HepG2 (cell line): ENCODE data around the gene EIF5A. TPM values are rescaled to one million over a fixed set of nuclear protein-coding genes. Genes with fewer than 3 reads are reported as not detected.

Source experiments
- CERS6 ChIP-seq: sonication (generic); formaldehyde crosslinking; IDR thresholded peaks from 2 replicates; pipeline ENCODE4 v1.5.0; 2020; ENCODE audit warnings: missing genetic modification reagents
- DNMT3B ChIP-seq: conservative IDR thresholded peaks from 2 replicates; pipeline ENCODE4 v1.6.1; 2016; ENCODE audit warnings: missing biosample characterization, control low read depth
- HNRNPK ChIP-seq: fragments of 200-400 bp; formaldehyde crosslinking; IDR thresholded peaks from 2 replicates; pipeline ENCODE4 v1.6.1; 2018; ENCODE audit warnings: low read length, low read depth, moderate library complexity, mild to moderate bottlenecking; ENCODE audit not compliant: poor library complexity, severe bottlenecking
- NKX3-1 ChIP-seq: sonication (generic); formaldehyde crosslinking; IDR thresholded peaks from 2 replicates; pipeline ENCODE4 v1.5.0; 2020; ENCODE audit warnings: missing genetic modification reagents
- TBX2 ChIP-seq: sonication (generic); formaldehyde crosslinking; IDR thresholded peaks from 2 replicates; pipeline ENCODE4 v1.5.0; 2020; ENCODE audit warnings: missing genetic modification reagents, mild to moderate bottlenecking, borderline replicate concordance
- U2AF1 ChIP-seq: fragments of 200-400 bp; formaldehyde crosslinking; optimal IDR thresholded peaks from 2 replicates; pipeline ENCODE3; 2017; ENCODE audit warnings: mild to moderate bottlenecking, low read depth, low read length
- ZBTB20 ChIP-seq: sonication (generic); formaldehyde crosslinking; IDR thresholded peaks from 2 replicates; pipeline ENCODE4 v1.8.1; 2023; ENCODE audit warnings: missing genetic modification reagents, low read depth, mild to moderate bottlenecking, borderline replicate concordance
- ZFAT ChIP-seq: sonication (generic); formaldehyde crosslinking; conservative IDR thresholded peaks from 2 replicates; pipeline ENCODE4 v1.8.1; 2023; ENCODE audit warnings: missing genetic modification reagents, inconsistent platforms
- ZNF12 ChIP-seq: sonication (generic); formaldehyde crosslinking; IDR thresholded peaks from 2 replicates; pipeline ENCODE4 v1.5.0; 2020; ENCODE audit warnings: missing genetic modification reagents
- ZNF276 ChIP-seq: sonication (generic); formaldehyde crosslinking; IDR thresholded peaks from 2 replicates; pipeline ENCODE4 v1.4.0; 2020; ENCODE audit warnings: mild to moderate bottlenecking, low read depth, missing genetic modification reagents
- ZNF329 ChIP-seq: sonication (generic); formaldehyde crosslinking; IDR thresholded peaks from 2 replicates; pipeline ENCODE4 v1.9.0; 2021; ENCODE audit warnings: low read depth, mild to moderate bottlenecking, missing genetic modification reagents
- ZNF468 ChIP-seq: sonication (generic); formaldehyde crosslinking; IDR thresholded peaks from 2 replicates; pipeline ENCODE4 v1.8.0; 2022; ENCODE audit warnings: mild to moderate bottlenecking, moderate library complexity, missing genetic modification reagents
- ZNF547 ChIP-seq: sonication (generic); formaldehyde crosslinking; IDR thresholded peaks from 2 replicates; pipeline ENCODE4 v1.5.1; 2020; ENCODE audit warnings: mild to moderate bottlenecking, missing genetic modification reagents
- ZNF672 ChIP-seq: sonication (generic); formaldehyde crosslinking; IDR thresholded peaks from 2 replicates; pipeline ENCODE4 v1.8.1; 2022; ENCODE audit warnings: missing genetic modification reagents
- ZNF740 ChIP-seq: sonication (generic); formaldehyde crosslinking; IDR thresholded peaks from 2 replicates; pipeline ENCODE4 v1.4.0; 2020; ENCODE audit warnings: missing genetic modification reagents
- polyA plus RNA-seq, 8 experiments: library from polyadenylated mRNA; depleted of rRNA in 3 of 8; stranded (reverse) in 7 of 8; unstranded in 1 of 8; fragments of >200 nt; fragmentation: Illumina TruSeq in 4 of 8; extraction: Trizol in 4 of 8; gene quantifications; 2 replicates each; pipeline versions ENCODE4 v1.2.1 to v1.2.3, GENCODE V29; 2011 to 2016; ENCODE audit warnings: low read depth in 4 of 8, missing spikeins in 1 of 8, mixed read lengths in 1 of 8; ENCODE audit not compliant: insufficient read depth in 1 of 8
- total RNA-seq, 5 experiments: library from RNA; depleted of rRNA; stranded (reverse); fragments of >200 nt; fragmentation: Illumina TruSeq; extraction: Trizol; gene quantifications; 2 replicates each; pipeline ENCODE4 v1.2.3, GENCODE V29; 2016; ENCODE audit warnings: low read depth in 1 of 5
- TF ChIP-seq, protein P1 (sequence below): sonication (generic); formaldehyde crosslinking; IDR thresholded peaks from 2 replicates; pipeline ENCODE4 v1.4.0; 2020; ENCODE audit warnings: missing genetic modification reagents, borderline replicate concordance
- TF ChIP-seq, protein P2 (sequence below), 2 experiments: sonication (generic) in 1 of 2; formaldehyde crosslinking in 1 of 2; IDR thresholded peaks; 2 replicates each; pipeline versions ENCODE4 v1.5.1 to v1.6.1; 2011 to 2020; ENCODE audit warnings: borderline replicate concordance in 1 of 2, low read depth in 1 of 2, low read length in 1 of 2, mild to moderate bottlenecking in 1 of 2, missing genetic modification reagents in 1 of 2, moderate library complexity in 1 of 2

EIF5A gene
- total and polyA plus RNA-seq, 2 of the 13 experiments (the other 11 are each of a cell fraction or from before 2014, with no cell fraction given), result 319 to 337 TPM

DNA sequence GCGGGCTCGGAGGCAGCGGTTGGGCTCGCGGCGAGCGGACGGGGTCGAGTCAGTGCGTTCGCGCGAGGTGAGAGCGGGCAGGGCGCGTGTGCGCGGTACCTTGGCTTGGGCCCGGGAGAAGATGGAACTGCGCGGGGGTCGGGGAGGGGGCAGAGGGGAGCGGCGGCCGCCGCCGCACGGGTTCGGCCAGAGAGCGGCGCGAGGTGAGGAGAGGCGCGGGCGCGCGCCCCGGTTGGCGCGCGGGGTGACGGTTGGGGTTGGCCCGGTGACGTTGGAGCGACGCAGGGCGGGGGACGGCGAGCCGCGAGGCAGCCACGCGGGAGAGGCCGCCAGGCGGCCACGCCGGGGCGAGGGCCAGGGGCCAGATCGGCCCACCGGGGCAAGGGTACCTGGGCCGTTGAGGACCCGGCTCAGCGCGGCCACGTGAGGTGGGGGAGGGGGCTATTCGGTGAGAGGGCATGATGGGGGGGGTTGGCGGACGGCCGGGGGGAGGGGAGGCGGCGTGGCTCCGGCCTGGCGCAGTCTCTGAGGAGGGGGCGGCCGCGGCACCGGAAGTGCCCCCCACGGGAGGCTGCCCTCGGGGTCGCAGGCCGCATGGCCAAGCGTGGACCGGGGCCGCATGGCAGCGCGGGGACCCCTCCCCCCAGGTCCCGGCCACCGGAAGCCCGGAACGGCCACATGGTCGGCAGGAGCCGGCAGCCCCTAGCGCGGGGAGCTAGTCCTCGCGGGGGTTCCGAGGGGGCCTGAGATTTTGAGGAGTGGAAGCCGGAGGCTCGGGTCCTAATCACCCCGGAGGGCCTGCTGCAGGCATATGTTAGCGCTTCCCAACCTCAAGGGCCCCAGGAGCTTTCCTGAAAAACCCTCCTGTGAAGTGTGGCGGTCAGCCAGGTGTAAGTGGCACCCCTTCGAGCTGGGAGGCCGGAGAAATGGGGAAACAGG lies 527 bp downstream of the EIF5A start (continued):
- TF ChIP-seq, protein P1, sequence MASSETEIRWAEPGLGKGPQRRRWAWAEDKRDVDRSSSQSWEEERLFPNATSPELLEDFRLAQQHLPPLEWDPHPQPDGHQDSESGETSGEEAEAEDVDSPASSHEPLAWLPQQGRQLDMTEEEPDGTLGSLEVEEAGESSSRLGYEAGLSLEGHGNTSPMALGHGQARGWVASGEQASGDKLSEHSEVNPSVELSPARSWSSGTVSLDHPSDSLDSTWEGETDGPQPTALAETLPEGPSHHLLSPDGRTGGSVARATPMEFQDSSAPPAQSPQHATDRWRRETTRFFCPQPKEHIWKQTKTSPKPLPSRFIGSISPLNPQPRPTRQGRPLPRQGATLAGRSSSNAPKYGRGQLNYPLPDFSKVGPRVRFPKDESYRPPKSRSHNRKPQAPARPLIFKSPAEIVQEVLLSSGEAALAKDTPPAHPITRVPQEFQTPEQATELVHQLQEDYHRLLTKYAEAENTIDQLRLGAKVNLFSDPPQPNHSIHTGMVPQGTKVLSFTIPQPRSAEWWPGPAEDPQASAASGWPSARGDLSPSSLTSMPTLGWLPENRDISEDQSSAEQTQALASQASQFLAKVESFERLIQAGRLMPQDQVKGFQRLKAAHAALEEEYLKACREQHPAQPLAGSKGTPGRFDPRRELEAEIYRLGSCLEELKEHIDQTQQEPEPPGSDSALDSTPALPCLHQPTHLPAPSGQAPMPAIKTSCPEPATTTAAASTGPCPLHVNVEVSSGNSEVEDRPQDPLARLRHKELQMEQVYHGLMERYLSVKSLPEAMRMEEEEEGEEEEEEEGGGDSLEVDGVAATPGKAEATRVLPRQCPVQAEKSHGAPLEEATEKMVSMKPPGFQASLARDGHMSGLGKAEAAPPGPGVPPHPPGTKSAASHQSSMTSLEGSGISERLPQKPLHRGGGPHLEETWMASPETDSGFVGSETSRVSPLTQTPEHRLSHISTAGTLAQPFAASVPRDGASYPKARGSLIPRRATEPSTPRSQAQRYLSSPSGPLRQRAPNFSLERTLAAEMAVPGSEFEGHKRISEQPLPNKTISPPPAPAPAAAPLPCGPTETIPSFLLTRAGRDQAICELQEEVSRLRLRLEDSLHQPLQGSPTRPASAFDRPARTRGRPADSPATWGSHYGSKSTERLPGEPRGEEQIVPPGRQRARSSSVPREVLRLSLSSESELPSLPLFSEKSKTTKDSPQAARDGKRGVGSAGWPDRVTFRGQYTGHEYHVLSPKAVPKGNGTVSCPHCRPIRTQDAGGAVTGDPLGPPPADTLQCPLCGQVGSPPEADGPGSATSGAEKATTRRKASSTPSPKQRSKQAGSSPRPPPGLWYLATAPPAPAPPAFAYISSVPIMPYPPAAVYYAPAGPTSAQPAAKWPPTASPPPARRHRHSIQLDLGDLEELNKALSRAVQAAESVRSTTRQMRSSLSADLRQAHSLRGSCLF, result no peak
- TF ChIP-seq DNMT3B (no peak), NKX3-1 (CRISPR knock-in tag) (no peak), TBX2 (CRISPR knock-in tag) (no peak), ZNF12 (CRISPR knock-in tag) (no peak), ZNF276 (CRISPR knock-in tag) (no peak), HNRNPK (peak; percentile 79), ZNF672 (CRISPR knock-in tag) (no peak), ZNF547 (CRISPR knock-in tag) (peak; percentile 8; the same call in 1 of the 2 replicates), ZNF740 (CRISPR knock-in tag) (0 out of 2 replicates have a peak, but pooled peaks have one; percentile 52), U2AF1 (no peak), ZNF329 (CRISPR knock-in tag) (no peak), CERS6 (no peak), ZBTB20 (CRISPR knock-in tag) (no peak), ZNF468 (CRISPR knock-in tag) (no peak), ZFAT (CRISPR knock-in tag) (no peak)
- TF ChIP-seq, protein P2, sequence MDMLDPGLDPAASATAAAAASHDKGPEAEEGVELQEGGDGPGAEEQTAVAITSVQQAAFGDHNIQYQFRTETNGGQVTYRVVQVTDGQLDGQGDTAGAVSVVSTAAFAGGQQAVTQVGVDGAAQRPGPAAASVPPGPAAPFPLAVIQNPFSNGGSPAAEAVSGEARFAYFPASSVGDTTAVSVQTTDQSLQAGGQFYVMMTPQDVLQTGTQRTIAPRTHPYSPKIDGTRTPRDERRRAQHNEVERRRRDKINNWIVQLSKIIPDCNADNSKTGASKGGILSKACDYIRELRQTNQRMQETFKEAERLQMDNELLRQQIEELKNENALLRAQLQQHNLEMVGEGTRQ (IDR thresholded peaks at IDR 0.05; ENCODE audit: low read depth, low read length), result no peak
- TF ChIP-seq, protein P2 (CRISPR knock-in tag; IDR thresholded peaks at IDR 0.05; ENCODE audit: borderline replicate concordance), result no peak
